ENCODE data around the gene STK32B.

The STK32B gene

GRCh38 chr4:5479518-5480060, 428.3 kb downstream of the STK32B start:
- no peak for DNase-seq

- DNase-seq, result no peak
Observed at GRCh38 chr4:5488413-5488812, 437.1 kb downstream of the STK32B start.

GRCh38 chr4:5489260-5489659, 438.0 kb downstream of the STK32B start:
- no peak for DNase-seq

GRCh38 chr4:5497489-5497888, 446.2 kb downstream of the STK32B start:
- no peak for DNase-seq

GRCh38 chr4:5500165-5500564, 448.9 kb downstream of the STK32B start:
- DNase-seq, result no peak

- DNase-seq, result no peak
Observed at GRCh38 chr4:5503336-5503936, 452.2 kb downstream of the STK32B start.

GRCh38 chr4:5504486-5504885, 453.2 kb downstream of the STK32B start:
- DNase-seq, result no peak

- DNase-seq, result no peak
Observed at GRCh38 chr4:5510504-5510903, 459.2 kb downstream of the STK32B start.

- DNase-seq, result no peak
Observed at GRCh38 chr4:5511791-5512190, 460.5 kb downstream of the STK32B start.

GRCh38 chr4:5515646-5516045, 464.4 kb downstream of the STK32B start:
- no peak for DNase-seq

GRCh38 chr4:5517372-5517771, 466.1 kb downstream of the STK32B start:
- DNase-seq, result no peak

- DNase-seq, result no peak
Observed at GRCh38 chr4:5524446-5525299, 473.4 kb downstream of the STK32B start.

- no peak for DNase-seq
Observed at GRCh38 chr4:5526080-5526846, 475.0 kb downstream of the STK32B start.

- no peak for DNase-seq
Observed at GRCh38 chr4:5527211-5527610, 475.9 kb downstream of the STK32B start.

GRCh38 chr4:5528031-5528436, 476.8 kb downstream of the STK32B start:
- DNase-seq, result no peak

GRCh38 chr4:5532100-5532499, 480.8 kb downstream of the STK32B start:
- DNase-seq, result no peak

- no peak for DNase-seq
Observed at GRCh38 chr4:5539584-5539983, 488.3 kb downstream of the STK32B start.

- DNase-seq, result no peak
Observed at GRCh38 chr4:5541169-5541568, 489.9 kb downstream of the STK32B start.

GRCh38 chr4:5543681-5544080, 492.4 kb downstream of the STK32B start:
- DNase-seq, result no peak

GRCh38 chr4:5544762-5545161, 493.5 kb downstream of the STK32B start:
- DNase-seq, result no peak

GRCh38 chr4:5545271-5545670, 494.0 kb downstream of the STK32B start:
- no peak for DNase-seq

- no peak for DNase-seq
Observed at GRCh38 chr4:5547651-5548249, 496.5 kb downstream of the STK32B start.
